NK-92 treated with Interleukin-12 subunit alpha and Interleukin-12 subunit beta, amount 100 ng/mL, for 24 hours (cell line): ENCODE results near the gene CSPG4.
"Not testable (repeated sequence)": the region's sequence is repeated elsewhere in the genome, so short reads cannot be mapped to it uniquely, and the experiment has no call there.

Source experiments
- DNase-seq: peaks from one replicate; lab custom pipeline; 2025; lab: John Stamatoyannopoulos, UW

The CSPG4 gene

GRCh38 chr15:75648156-75649000, 64.3 kb downstream of the CSPG4 start:
- no peak for DNase-seq

- no peak for DNase-seq
These were observed 65.1 kb downstream of the CSPG4 start, which contains the start of gene SNX33 for GRCh38 chr15:75647370-75648155. Gene SNX33 (plus strand): TSS chr15:75647912. CDS start chr15:75649103, 1,191 bp downstream.

- no peak for DNase-seq
These were observed 65.7 kb downstream of the CSPG4 start for GRCh38 chr15:75646944-75647364.

GRCh38 chr15:75646112-75646943, 66.3 kb downstream of the CSPG4 start:
- DNase-seq: no peak

GRCh38 chr15:75644376-75644775, 68.3 kb downstream of the CSPG4 start:
- DNase-seq: no peak

GRCh38 chr15:75641603-75642002, 71.0 kb downstream of the CSPG4 start:
- DNase-seq: no peak

- no peak for DNase-seq
These were observed 71.5 kb downstream of the CSPG4 start for GRCh38 chr15:75641179-75641503.

GRCh38 chr15:75640483-75641178, 72.0 kb downstream of the CSPG4 start:
- DNase-seq: peak; percentile 73

GRCh38 chr15:75639709-75640482, 72.8 kb downstream of the CSPG4 start, which contains the start of gene IMP3:
Gene IMP3 (minus strand): TSS chr15:75640224. CDS start chr15:75640168, 56 bp downstream.
- peak; percentile 93 for DNase-seq

GRCh38 chr15:75639191-75639708, 73.4 kb downstream of the CSPG4 start:
- no peak for DNase-seq

GRCh38 chr15:75637245-75638009, 75.2 kb downstream of the CSPG4 start:
- DNase-seq: no peak

- DNase-seq: no peak
These were observed 76.6 kb downstream of the CSPG4 start for GRCh38 chr15:75636026-75636425.

GRCh38 chr15:75633922-75634321, 78.7 kb downstream of the CSPG4 start:
- DNase-seq: not testable (repeated sequence)

- DNase-seq: no peak
These were observed 80.7 kb downstream of the CSPG4 start for GRCh38 chr15:75631935-75632334.

GRCh38 chr15:75625542-75626347, 86.9 kb downstream of the CSPG4 start, which contains the start of gene SNUPN:
Gene SNUPN (minus strand): TSS chr15:75625725. CDS start chr15:75621051, 4,674 bp downstream.
- peak; percentile 96 for DNase-seq
